ENCODE data around the gene CDKN2AIPNL.

The CDKN2AIPNL gene

GRCh38 chr5:134449167-134449566 lies 37.5 kb upstream of the CDKN2AIPNL start:
- no peak overlapping the region for H3K4me3 ChIP-seq (ENCODE audit: low read depth, low read length)
- ChIA-PET POLR2A (no interaction called here), CTCF (interaction anchor here (0.9 kb wide), 1 partner anchor 129 kb away, joined by 3 read pairs; no protein-coding TSS in a partner anchor)
- no peak for DNase-seq (ENCODE audit: low read depth, low spot score)
- TF ChIP-seq, protein P1, sequence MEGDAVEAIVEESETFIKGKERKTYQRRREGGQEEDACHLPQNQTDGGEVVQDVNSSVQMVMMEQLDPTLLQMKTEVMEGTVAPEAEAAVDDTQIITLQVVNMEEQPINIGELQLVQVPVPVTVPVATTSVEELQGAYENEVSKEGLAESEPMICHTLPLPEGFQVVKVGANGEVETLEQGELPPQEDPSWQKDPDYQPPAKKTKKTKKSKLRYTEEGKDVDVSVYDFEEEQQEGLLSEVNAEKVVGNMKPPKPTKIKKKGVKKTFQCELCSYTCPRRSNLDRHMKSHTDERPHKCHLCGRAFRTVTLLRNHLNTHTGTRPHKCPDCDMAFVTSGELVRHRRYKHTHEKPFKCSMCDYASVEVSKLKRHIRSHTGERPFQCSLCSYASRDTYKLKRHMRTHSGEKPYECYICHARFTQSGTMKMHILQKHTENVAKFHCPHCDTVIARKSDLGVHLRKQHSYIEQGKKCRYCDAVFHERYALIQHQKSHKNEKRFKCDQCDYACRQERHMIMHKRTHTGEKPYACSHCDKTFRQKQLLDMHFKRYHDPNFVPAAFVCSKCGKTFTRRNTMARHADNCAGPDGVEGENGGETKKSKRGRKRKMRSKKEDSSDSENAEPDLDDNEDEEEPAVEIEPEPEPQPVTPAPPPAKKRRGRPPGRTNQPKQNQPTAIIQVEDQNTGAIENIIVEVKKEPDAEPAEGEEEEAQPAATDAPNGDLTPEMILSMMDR (IDR thresholded peaks at IDR 0.05; ENCODE audit: insufficient read depth, low read length, missing control alignments): no peak

DNA sequence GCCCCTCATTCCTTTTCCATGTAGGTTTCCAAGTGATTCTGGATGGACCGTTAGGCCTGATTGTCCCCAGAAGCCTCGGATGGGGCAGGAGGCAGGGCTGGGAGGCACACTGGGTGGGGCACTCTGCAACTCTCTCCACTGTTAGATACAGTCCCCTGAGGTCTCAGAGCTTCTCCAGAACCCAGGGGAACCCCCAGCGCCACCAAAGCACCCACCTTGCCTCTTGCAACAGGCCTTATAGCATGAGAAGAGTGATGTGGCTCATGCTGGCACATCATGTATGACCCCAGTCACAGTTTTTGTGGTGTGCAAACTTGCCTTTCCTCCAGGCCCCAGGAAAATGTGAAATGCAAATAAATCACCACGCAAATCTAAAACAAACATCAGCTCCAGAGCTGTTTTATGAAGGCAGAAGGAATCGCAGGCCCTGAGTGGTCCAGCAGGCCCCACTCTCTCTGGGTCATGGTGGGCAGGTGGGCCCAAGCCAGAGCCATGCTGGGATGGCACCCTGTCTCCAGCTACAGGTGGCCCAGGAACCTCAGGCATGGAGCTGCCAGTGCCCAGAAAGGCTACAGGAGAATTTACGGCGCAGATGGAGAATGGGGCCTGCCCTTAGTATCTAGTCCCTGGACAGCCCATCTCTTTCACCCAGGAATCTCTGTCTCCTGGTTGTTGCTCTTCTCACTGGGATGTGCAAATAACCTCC lies 36.3 kb upstream of the CDKN2AIPNL start:
- no peak overlapping the region for H3K4me3 ChIP-seq (ENCODE audit: low read depth, low read length)
- ChIA-PET CTCF (interaction anchor here (0.9 to 1.4 kb wide), 2 partner anchors 79 to 130 kb away, joined by 3 to 4 read pairs; no protein-coding TSS in a partner anchor), POLR2A (no interaction called here)
- no peak for DNase-seq (ENCODE audit: low read depth, low spot score)
- TF ChIP-seq, protein P1 (IDR thresholded peaks at IDR 0.05; ENCODE audit: insufficient read depth, low read length, missing control alignments): no peak

DNA sequence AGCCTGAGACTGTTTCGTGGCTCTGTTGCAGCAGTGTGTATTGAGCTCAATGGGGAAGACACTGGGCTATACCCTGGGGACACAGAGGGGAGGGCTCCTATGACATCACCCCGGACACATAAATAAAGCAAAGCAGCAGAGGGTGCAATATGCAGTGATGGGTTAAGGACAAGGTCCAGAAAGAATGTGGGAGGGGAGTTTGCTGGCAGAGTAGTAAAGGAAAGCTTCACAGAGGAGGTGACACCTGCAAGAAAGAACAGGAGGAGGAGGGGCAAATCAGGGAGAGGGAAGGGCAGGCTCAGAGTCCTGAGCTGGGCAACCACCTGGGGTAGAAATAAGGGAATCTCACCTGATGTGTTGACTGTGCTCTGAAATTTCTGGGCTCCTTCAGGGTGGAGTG lies 35.3 kb upstream of the CDKN2AIPNL start:
- ChIA-PET CTCF (interaction anchor here (1.1 to 1.4 kb wide), 2 partner anchors 35 to 80 kb away, joined by 4 read pairs; partner anchors contain the start of gene CDKN2AIPNL), POLR2A (no interaction called here)
- TF ChIP-seq, protein P1 (IDR thresholded peaks at IDR 0.05; ENCODE audit: insufficient read depth, low read length, missing control alignments): no peak
- no peak overlapping the region for H3K4me3 ChIP-seq (ENCODE audit: low read depth, low read length)
- no peak for DNase-seq (ENCODE audit: low read depth, low spot score)

DNA sequence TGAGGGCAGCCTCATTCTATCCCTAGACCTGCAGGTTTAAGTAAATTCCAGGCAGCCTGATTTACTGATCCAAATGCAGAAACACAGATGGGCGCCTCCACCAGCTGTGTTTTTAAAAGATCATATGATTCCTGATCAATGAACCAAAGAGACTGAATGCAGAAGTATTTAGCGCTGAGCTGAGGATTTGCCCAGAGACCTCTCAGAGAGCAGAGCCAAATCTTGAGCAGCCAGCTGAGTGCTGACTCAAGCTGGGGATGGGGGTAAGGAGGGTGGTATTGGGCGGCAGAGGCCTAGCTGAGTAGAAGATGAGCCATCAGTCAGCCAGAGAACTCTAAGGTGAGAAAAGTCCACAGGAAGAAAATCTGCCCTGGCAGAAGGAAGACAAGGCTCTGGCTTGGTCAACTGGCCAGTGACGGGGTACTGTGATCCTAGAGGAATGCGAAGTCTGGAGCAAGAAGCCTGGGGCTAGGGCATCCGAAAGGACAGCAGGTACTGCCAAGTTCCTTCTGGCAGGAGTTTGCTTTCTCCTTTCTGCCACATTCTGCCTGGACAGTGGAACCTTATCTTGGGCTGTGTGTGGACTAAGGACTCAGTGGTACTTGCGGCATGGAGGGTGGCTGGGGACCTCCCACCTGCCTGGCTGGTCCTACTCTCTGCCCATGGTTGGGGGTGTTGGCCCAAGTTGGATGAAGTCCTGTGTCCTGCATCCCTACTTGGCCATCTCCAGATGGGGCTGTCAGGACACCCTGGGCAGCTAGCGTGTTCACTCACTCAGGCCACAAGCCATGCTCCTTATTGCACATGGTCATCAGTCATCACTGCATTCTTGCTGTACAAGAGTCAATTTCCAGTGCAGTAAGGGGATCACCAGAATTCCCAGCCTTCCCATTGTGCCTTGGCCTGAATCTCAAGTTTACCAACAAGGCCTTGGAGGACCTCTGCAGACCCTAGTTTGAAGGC lies 34.5 kb upstream of the CDKN2AIPNL start:
- TF ChIP-seq, protein P1 (IDR thresholded peaks at IDR 0.05; ENCODE audit: insufficient read depth, low read length, missing control alignments): no peak
- ChIA-PET POLR2A (no interaction called here), CTCF (interaction anchor here (0.8 to 1.4 kb wide), 4 partner anchors 22 to 81 kb away, joined by 3 to 4 read pairs (median 4); partner anchors contain the start of gene CDKN2AIPNL)
- H3K4me3 ChIP-seq (ENCODE audit: low read depth, low read length): no peak overlapping the region
- DNase-seq (ENCODE audit: low read depth, low spot score): no peak

- ChIA-PET CTCF (interaction anchor here (1.2 kb wide), 1 partner anchor 23 kb away, joined by 3 read pairs; no protein-coding TSS in a partner anchor), POLR2A (no interaction called here)
- no peak for DNase-seq (ENCODE audit: low read depth, low spot score)
- TF ChIP-seq, protein P1 (IDR thresholded peaks at IDR 0.05; ENCODE audit: insufficient read depth, low read length, missing control alignments): no peak
- H3K4me3 ChIP-seq (ENCODE audit: low read depth, low read length): no peak overlapping the region
These were observed 33.3 kb upstream of the CDKN2AIPNL start for GRCh38 chr5:134444941-134445471.
